ENCODE data around the gene SMIM36.
"Not testable (repeated sequence)": the region's sequence is repeated elsewhere in the genome, so short reads cannot be mapped to it uniquely, and the experiment has no call there.

SMIM36 gene

GRCh38 chr17:55500103-55500502, 11.1 kb downstream of the SMIM36 start:
- no peak for DNase-seq

GRCh38 chr17:55496094-55496881, 15.0 kb downstream of the SMIM36 start:
- no peak for DNase-seq

GRCh38 chr17:55495239-55495638, 16.0 kb downstream of the SMIM36 start:
- DNase-seq = no peak

- no peak for DNase-seq
Measured at GRCh38 chr17:55492781-55493341, 18.4 kb downstream of the SMIM36 start.

- DNase-seq = no peak
Measured at GRCh38 chr17:55490376-55490775, 20.9 kb downstream of the SMIM36 start.

- DNase-seq = no peak
Measured at GRCh38 chr17:55487695-55488432, 23.4 kb downstream of the SMIM36 start.

- no peak for DNase-seq
Measured at GRCh38 chr17:55484575-55484974, 26.7 kb downstream of the SMIM36 start.

- no peak for DNase-seq
Measured at GRCh38 chr17:55482591-55483389, 28.5 kb downstream of the SMIM36 start.

GRCh38 chr17:55480631-55481315, 30.5 kb downstream of the SMIM36 start:
- DNase-seq = no peak

GRCh38 chr17:55479903-55480302, 31.3 kb downstream of the SMIM36 start:
- no peak for DNase-seq

- no peak for DNase-seq
Measured at GRCh38 chr17:55478971-55479370, 32.3 kb downstream of the SMIM36 start.

- DNase-seq = no peak
Measured at GRCh38 chr17:55466671-55467070, 44.6 kb downstream of the SMIM36 start.

- DNase-seq = not testable (repeated sequence)
Measured at GRCh38 chr17:55465771-55466170, 45.5 kb downstream of the SMIM36 start.

- DNase-seq = no peak
Measured at GRCh38 chr17:55463600-55463999, 47.7 kb downstream of the SMIM36 start.

GRCh38 chr17:55462711-55463110, 48.5 kb downstream of the SMIM36 start:
- no peak for DNase-seq

- no peak for DNase-seq
Measured at GRCh38 chr17:55462234-55462633, 49.0 kb downstream of the SMIM36 start.

GRCh38 chr17:55458978-55459377, 52.3 kb downstream of the SMIM36 start:
- DNase-seq = peak; percentile 69

- DNase-seq = no peak
Measured at GRCh38 chr17:55458287-55458900, 52.9 kb downstream of the SMIM36 start.

GRCh38 chr17:55456307-55457240, 54.7 kb downstream of the SMIM36 start:
- no peak for DNase-seq

GRCh38 chr17:55454906-55455474, 56.3 kb downstream of the SMIM36 start:
- DNase-seq = no peak

Measured in stimulated activated CD4-positive, alpha-beta T cell treated with anti-CD3 and anti-CD28 coated beads, Interleukin-1b, Interleukin-23, amount 100 ng/mL, for 48 hours (primary cell).